Liver (tissue), 9 donors: ENCODE results near the gene BCAS1. TPM values are rescaled to one million over a fixed set of nuclear protein-coding genes. Genes with fewer than 3 reads are reported as not detected.

Experiments
- DNase-seq: peaks from one replicate; pipeline ENCODE4 v3.0.0-alpha.2; 2017; ENCODE audit warnings: low spot score
- H3K27ac ChIP-seq, 2 donors: one replicate each; pipeline ENCODE4 v1.7.0; 2013; ENCODE audit warnings: inconsistent platforms in 2 of 2, low read length in 2 of 2, control low read depth in 1 of 2, low read depth in 1 of 2, mild to moderate bottlenecking in 1 of 2
- H3K27me3 ChIP-seq, 4 donors: one replicate each; pipeline versions ENCODE4 v1.6.1 to v1.7.0; 2013; ENCODE audit warnings: low read length in 3 of 4, inconsistent platforms in 1 of 4, mild to moderate bottlenecking in 1 of 4, moderate library complexity in 1 of 4; ENCODE audit not compliant: control insufficient read depth in 4 of 4, insufficient read depth in 4 of 4
- H3K36me3 ChIP-seq, 4 donors: one replicate each; pipeline versions ENCODE4 v1.6.1 to v1.7.0; 2013; ENCODE audit warnings: low read length in 3 of 4, mild to moderate bottlenecking in 3 of 4, low read depth in 1 of 4, moderate library complexity in 1 of 4; ENCODE audit not compliant: control insufficient read depth in 4 of 4, insufficient read depth in 3 of 4
- H3K4me1 ChIP-seq, 4 donors: one replicate each; pipeline versions ENCODE4 v1.6.1 to v1.7.0; 2013; ENCODE audit warnings: low read length in 3 of 4, mild to moderate bottlenecking in 3 of 4, moderate library complexity in 1 of 4; ENCODE audit not compliant: control insufficient read depth in 4 of 4, insufficient read depth in 4 of 4
- H3K4me3 ChIP-seq, 3 donors: one replicate each; pipeline versions ENCODE4 v1.6.1 to v1.7.0; 2013; ENCODE audit warnings: low read length in 3 of 3, control low read depth in 1 of 3, low read depth in 1 of 3, mild to moderate bottlenecking in 1 of 3
- H3K9ac ChIP-seq, 2 donors: one replicate each; pipeline ENCODE4 v1.7.0; 2013; ENCODE audit warnings: low read length in 2 of 2, mild to moderate bottlenecking in 2 of 2, moderate library complexity in 2 of 2, control low read depth in 1 of 2, low read depth in 1 of 2
- H3K9me3 ChIP-seq, 4 donors: one replicate each; pipeline versions ENCODE4 v1.6.1 to v1.7.0; 2013; ENCODE audit warnings: low read length in 3 of 4; ENCODE audit not compliant: control insufficient read depth in 4 of 4
- CTCF ChIP-seq: fragments of 150-350 bp; IDR thresholded peaks from 2 replicates; pipeline ENCODE4 v1.5.1; 2017; ENCODE audit warnings: improper control_type of control experiment, low read depth, low read length; ENCODE audit not compliant: missing input control
- EGR1 ChIP-seq, 2 donors: IDR thresholded peaks; 2 replicates each; pipeline ENCODE4 v1.6.1; 2016 to 2018; ENCODE audit warnings: antibody characterized with exemption in 2 of 2, low read depth in 2 of 2
- FOXA1 ChIP-seq: IDR thresholded peaks from 2 replicates; pipeline ENCODE4 v1.6.1; 2016; ENCODE audit warnings: antibody characterized with exemption
- FOXA2 ChIP-seq: IDR thresholded peaks from 2 replicates; pipeline ENCODE4 v1.6.1; 2016; ENCODE audit warnings: antibody characterized with exemption
- GABPA ChIP-seq, 2 donors: IDR thresholded peaks in 1 of 2; conservative IDR thresholded peaks in 1 of 2; 2 replicates each; pipeline ENCODE4 v1.6.1; 2016; ENCODE audit warnings: antibody characterized with exemption in 2 of 2, mild to moderate bottlenecking in 1 of 2, moderate library complexity in 1 of 2
- HNF4A ChIP-seq, 2 donors: conservative IDR thresholded peaks; 2 replicates each; pipeline ENCODE4 v1.6.1; 2016; ENCODE audit warnings: antibody characterized with exemption in 2 of 2, mild to moderate bottlenecking in 2 of 2
- HNF4G ChIP-seq: IDR thresholded peaks from 2 replicates; pipeline ENCODE4 v1.6.1; 2016; ENCODE audit warnings: antibody characterized with exemption
- JUND ChIP-seq, 2 donors: IDR thresholded peaks; 2 replicates each; pipeline ENCODE4 v1.6.1; 2016; ENCODE audit warnings: antibody characterized with exemption in 2 of 2
- NR2F2 ChIP-seq: IDR thresholded peaks from 2 replicates; pipeline ENCODE4 v1.6.1; 2016; ENCODE audit warnings: antibody characterized with exemption
- RAD21 ChIP-seq, 2 donors: IDR thresholded peaks; 2 replicates each; pipeline ENCODE4 v1.6.1; 2016; ENCODE audit warnings: antibody characterized with exemption in 2 of 2, mild to moderate bottlenecking in 2 of 2
- RXRA ChIP-seq, 2 donors: IDR thresholded peaks; 2 replicates each; pipeline ENCODE4 v1.6.1; 2017 to 2018; ENCODE audit warnings: antibody characterized with exemption in 2 of 2, mild to moderate bottlenecking in 1 of 2
- SP1 ChIP-seq: IDR thresholded peaks from 2 replicates; pipeline ENCODE4 v1.6.1; 2018; ENCODE audit warnings: antibody characterized with exemption, mild to moderate bottlenecking
- TAF1 ChIP-seq: conservative IDR thresholded peaks from 2 replicates; pipeline ENCODE4 v1.6.1; 2016; ENCODE audit warnings: antibody characterized with exemption, mild to moderate bottlenecking
- YY1 ChIP-seq: IDR thresholded peaks from 2 replicates; pipeline ENCODE4 v1.6.1; 2016; ENCODE audit warnings: antibody characterized with exemption, mild to moderate bottlenecking
- WGBS: extraction: QIAGEN DNeasy Blood & Tissue Kit; methylation state at CpG from one replicate; pipeline ENCODE4 v1.1.7; 2013; 5-methylcytosine and 5-hydroxymethylcytosine counted together
- polyA plus RNA-seq, 2 donors: library from polyadenylated mRNA; stranded (reverse) in 1 of 2; unstranded in 1 of 2; fragments of 200-250 nt in 1 of 2; fragments of >200 nt in 1 of 2; fragmentation: Nextera tagmentation in 1 of 2; extraction: Ambion mirVana in 1 of 2; gene quantifications; one replicate each; pipeline versions ENCODE4 v1.2.1 to v1.2.3, GENCODE V29; 2013 to 2015
- total RNA-seq, 2 donors: library from RNA; depleted of rRNA; stranded (reverse); fragments of >200 nt; gene quantifications; one replicate each; pipeline ENCODE4 v1.2.3, GENCODE V29; 2014
- TF ChIP-seq, protein P1 (sequence below): IDR thresholded peaks from 2 replicates; pipeline ENCODE4 v1.6.1; 2016; ENCODE audit warnings: antibody characterized with exemption
- TF ChIP-seq, protein P2 (sequence below): IDR thresholded peaks from 2 replicates; pipeline ENCODE4 v1.6.1; 2016; ENCODE audit warnings: antibody characterized with exemption, mild to moderate bottlenecking
- TF ChIP-seq, protein P3 (sequence below): IDR thresholded peaks from 2 replicates; pipeline ENCODE4 v1.6.1; 2016; ENCODE audit warnings: antibody characterized with exemption
- TF ChIP-seq, protein P4 (sequence below): IDR thresholded peaks from 2 replicates; pipeline ENCODE4 v1.6.1; 2016; ENCODE audit warnings: antibody characterized with exemption
- donor health status: healthy.
- donor health status: healthy.
- donor health status: healthy.
- donor health status: healthy.
- donor health status: healthy.

The BCAS1 gene
- total and polyA plus RNA-seq, 4 donors: under 0.01 to 0.93 (median 0.04) TPM

DNA sequence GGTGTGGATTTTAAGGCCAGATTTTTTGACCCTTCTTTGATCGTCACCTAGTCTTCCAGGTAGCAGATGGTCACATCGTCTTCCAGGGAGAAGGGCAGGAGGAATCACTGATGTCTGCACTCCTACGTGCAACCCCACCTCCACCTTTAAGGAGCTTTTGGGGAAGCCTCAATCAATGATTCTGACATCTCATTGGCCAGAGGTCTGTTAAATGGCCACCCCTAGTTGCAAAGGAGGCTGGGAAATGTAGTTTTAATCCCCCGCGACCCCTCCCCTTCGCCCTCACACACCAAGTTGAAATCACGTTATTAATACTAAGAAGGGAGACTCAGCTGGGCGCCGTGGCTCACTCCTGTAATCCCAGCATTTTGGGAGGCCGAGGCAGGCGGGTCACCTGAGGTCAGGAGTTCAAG lies 151.4 kb downstream of the BCAS1 start:
- no peak overlapping the region for H3K4me3 ChIP-seq
- TF ChIP-seq RXRA (IDR thresholded peaks at IDR 0.05) (no peak), YY1 (no peak), FOXA1 (no peak), FOXA2 (no peak), CTCF (no peak), HNF4A (conservative IDR thresholded peaks at IDR 0.05) (no peak), RAD21 (IDR thresholded peaks at IDR 0.05) (no peak), NR2F2 (no peak), GABPA (IDR thresholded peaks at IDR 0.05 in 1 of 2, conservative IDR thresholded peaks at IDR 0.05 in 1 of 2) (no peak), JUND (IDR thresholded peaks at IDR 0.05) (no peak), SP1 (no peak), TAF1 (no peak), EGR1 (IDR thresholded peaks at IDR 0.05; ENCODE audit: low read depth in 2 of 2) (no peak), HNF4G (no peak)
- TF ChIP-seq, protein P1, sequence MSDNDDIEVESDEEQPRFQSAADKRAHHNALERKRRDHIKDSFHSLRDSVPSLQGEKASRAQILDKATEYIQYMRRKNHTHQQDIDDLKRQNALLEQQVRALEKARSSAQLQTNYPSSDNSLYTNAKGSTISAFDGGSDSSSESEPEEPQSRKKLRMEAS: no peak
- TF ChIP-seq, protein P2, sequence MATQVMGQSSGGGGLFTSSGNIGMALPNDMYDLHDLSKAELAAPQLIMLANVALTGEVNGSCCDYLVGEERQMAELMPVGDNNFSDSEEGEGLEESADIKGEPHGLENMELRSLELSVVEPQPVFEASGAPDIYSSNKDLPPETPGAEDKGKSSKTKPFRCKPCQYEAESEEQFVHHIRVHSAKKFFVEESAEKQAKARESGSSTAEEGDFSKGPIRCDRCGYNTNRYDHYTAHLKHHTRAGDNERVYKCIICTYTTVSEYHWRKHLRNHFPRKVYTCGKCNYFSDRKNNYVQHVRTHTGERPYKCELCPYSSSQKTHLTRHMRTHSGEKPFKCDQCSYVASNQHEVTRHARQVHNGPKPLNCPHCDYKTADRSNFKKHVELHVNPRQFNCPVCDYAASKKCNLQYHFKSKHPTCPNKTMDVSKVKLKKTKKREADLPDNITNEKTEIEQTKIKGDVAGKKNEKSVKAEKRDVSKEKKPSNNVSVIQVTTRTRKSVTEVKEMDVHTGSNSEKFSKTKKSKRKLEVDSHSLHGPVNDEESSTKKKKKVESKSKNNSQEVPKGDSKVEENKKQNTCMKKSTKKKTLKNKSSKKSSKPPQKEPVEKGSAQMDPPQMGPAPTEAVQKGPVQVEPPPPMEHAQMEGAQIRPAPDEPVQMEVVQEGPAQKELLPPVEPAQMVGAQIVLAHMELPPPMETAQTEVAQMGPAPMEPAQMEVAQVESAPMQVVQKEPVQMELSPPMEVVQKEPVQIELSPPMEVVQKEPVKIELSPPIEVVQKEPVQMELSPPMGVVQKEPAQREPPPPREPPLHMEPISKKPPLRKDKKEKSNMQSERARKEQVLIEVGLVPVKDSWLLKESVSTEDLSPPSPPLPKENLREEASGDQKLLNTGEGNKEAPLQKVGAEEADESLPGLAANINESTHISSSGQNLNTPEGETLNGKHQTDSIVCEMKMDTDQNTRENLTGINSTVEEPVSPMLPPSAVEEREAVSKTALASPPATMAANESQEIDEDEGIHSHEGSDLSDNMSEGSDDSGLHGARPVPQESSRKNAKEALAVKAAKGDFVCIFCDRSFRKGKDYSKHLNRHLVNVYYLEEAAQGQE: no peak
- TF ChIP-seq, protein P3, sequence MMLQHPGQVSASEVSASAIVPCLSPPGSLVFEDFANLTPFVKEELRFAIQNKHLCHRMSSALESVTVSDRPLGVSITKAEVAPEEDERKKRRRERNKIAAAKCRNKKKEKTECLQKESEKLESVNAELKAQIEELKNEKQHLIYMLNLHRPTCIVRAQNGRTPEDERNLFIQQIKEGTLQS: no peak
- TF ChIP-seq, protein P4, sequence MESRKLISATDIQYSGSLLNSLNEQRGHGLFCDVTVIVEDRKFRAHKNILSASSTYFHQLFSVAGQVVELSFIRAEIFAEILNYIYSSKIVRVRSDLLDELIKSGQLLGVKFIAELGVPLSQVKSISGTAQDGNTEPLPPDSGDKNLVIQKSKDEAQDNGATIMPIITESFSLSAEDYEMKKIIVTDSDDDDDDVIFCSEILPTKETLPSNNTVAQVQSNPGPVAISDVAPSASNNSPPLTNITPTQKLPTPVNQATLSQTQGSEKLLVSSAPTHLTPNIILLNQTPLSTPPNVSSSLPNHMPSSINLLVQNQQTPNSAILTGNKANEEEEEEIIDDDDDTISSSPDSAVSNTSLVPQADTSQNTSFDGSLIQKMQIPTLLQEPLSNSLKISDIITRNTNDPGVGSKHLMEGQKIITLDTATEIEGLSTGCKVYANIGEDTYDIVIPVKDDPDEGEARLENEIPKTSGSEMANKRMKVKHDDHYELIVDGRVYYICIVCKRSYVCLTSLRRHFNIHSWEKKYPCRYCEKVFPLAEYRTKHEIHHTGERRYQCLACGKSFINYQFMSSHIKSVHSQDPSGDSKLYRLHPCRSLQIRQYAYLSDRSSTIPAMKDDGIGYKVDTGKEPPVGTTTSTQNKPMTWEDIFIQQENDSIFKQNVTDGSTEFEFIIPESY: no peak
- H3K9me3 ChIP-seq: no peaks in the 10 kb centered on the region
- H3K27me3 ChIP-seq: no peaks in the 10 kb centered on the region
- DNase-seq: no peak
- H3K36me3 ChIP-seq: no peaks in the 10 kb centered on the region
- 62% methylated on average over 11 of the region's 11 CpGs for WGBS
- no peak overlapping the region for H3K27ac ChIP-seq
- H3K9ac ChIP-seq: no peak overlapping the region
- H3K4me1 ChIP-seq: peaks cover 1 to 25% (median 19%) of the 10 kb centered on the region in 4 donors
